ENCODE data around the gene TRIP13.
"Not testable (repeated sequence)": the region's sequence is repeated elsewhere in the genome, so short reads cannot be mapped to it uniquely, and the experiment has no call there.

DNA sequence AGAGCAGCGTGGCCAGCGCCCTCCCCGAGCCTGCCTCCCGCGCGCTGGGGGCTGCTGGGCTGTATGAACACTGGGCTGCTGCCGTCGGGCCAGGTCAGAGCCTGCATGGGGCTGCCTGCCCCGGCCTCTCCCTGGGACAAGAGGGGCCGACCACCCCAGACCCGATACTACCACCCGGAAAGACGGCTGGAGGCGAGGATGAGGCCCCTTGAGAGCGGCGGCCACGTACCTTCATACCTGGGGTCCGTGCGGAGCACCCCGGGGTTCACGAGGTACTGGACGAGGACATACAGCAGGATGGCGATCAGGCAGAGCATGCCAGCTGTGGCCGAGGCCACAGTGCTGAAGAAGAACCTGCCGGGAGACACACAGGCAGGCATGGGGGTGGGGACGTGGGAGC lies 49.3 kb upstream of the TRIP13 start:
- TF ChIP-seq, protein P1, sequence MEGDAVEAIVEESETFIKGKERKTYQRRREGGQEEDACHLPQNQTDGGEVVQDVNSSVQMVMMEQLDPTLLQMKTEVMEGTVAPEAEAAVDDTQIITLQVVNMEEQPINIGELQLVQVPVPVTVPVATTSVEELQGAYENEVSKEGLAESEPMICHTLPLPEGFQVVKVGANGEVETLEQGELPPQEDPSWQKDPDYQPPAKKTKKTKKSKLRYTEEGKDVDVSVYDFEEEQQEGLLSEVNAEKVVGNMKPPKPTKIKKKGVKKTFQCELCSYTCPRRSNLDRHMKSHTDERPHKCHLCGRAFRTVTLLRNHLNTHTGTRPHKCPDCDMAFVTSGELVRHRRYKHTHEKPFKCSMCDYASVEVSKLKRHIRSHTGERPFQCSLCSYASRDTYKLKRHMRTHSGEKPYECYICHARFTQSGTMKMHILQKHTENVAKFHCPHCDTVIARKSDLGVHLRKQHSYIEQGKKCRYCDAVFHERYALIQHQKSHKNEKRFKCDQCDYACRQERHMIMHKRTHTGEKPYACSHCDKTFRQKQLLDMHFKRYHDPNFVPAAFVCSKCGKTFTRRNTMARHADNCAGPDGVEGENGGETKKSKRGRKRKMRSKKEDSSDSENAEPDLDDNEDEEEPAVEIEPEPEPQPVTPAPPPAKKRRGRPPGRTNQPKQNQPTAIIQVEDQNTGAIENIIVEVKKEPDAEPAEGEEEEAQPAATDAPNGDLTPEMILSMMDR (IDR thresholded peaks at IDR 0.05) = not testable (repeated sequence)
- not testable (repeated sequence) for TF ChIP-seq POLR2A (IDR thresholded peaks at IDR 0.05)

Measured in Peyer's patch (tissue), 4 donors.